ENCODE data around the gene ZNF138. TPM values are rescaled to one million over a fixed set of nuclear protein-coding genes. Genes with fewer than 3 reads are reported as not detected.

The ZNF138 gene
- total RNA-seq (13.2 TPM), polyA plus RNA-seq (11.4 TPM)
- long read RNA-seq, donor 1, partial matches to known transcripts, result 0 of 1 reads
- long read RNA-seq, donor 1, other reads (novel, unspliced or antisense), result 0 of 1 reads
- long read RNA-seq, donor 2, result 0 reads
- long read RNA-seq, donor 3, partial matches to known transcripts, result 0 of 10 reads
- long read RNA-seq, donor 3, other reads (novel, unspliced or antisense), result 0 of 10 reads
- long read RNA-seq, donor 4, partial matches to known transcripts, result 0 of 2 reads
- long read RNA-seq, donor 4, other reads (novel, unspliced or antisense), result 0 of 2 reads
- long read RNA-seq, donor 5, transcript ZNF138-203 (2 exons, 2,308 nt), result major isoform, 9 of 14 reads
- long read RNA-seq, donor 5, partial matches to known transcripts, result 0 of 14 reads
- long read RNA-seq, donor 5, other reads (novel, unspliced or antisense), result 0 of 14 reads
- long read RNA-seq, donor 6, transcript ZNF138-203 (2 exons, 2,308 nt), result major isoform, 7 of 13 reads
- long read RNA-seq, donor 6, partial matches to known transcripts, result 0 of 13 reads
- long read RNA-seq, donor 6, other reads (novel, unspliced or antisense), result 0 of 13 reads
- long read RNA-seq, donor 7, transcript ZNF138-203 (2 exons, 2,308 nt), result major isoform, 9 of 10 reads
- long read RNA-seq, donor 7, partial matches to known transcripts, result 0 of 10 reads
- long read RNA-seq, donor 7, other reads (novel, unspliced or antisense), result 0 of 10 reads
- long read RNA-seq, donor 8, partial matches to known transcripts, result 0 of 6 reads
- long read RNA-seq, donor 8, other reads (novel, unspliced or antisense), result 0 of 6 reads
- long read RNA-seq, donor 9, partial matches to known transcripts, result 0 of 7 reads
- long read RNA-seq, donor 9, other reads (novel, unspliced or antisense), result 0 of 7 reads
- long read RNA-seq, donor 10, partial matches to known transcripts, result 0 of 3 reads
- long read RNA-seq, donor 10, other reads (novel, unspliced or antisense), result 0 of 3 reads

DNA sequence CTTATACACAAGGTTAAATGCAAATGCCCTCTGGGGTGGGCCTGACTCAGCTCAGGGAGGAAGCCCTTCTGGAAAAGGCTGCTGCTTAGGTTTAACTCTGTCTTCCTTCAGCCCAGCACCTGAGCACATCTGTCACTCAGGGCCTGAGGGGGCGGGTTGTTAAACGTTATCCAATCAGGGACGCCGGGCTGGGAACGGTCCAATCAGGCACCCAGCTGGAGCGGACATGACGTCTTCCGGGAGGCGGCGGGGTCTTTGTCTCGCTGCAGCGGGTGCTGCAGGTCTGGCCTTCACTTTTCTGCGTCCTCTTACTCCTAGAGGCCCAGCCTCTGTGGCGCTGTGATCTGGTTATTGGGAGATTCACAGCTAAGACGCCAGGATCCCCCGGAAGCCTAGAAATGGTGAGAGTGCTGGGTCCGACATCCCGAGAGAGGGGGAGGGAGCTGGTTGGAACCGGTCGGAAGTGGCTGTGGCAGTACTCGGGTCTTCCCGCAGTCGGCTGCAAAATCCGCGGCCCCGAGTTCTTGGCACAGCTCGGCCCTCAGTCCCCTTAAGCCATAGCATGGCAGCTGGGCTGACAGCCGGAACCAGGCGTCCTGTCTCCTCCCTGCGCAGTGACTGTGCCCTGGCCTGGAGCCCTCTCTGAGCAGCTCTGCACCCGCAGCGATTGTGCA lies at the start of gene ZNF138:
Gene ZNF138 (plus strand): TSS at position 258 of the 674 bp plus-strand sequence. CDS start 141 bp downstream, at position 399.
- Histone ChIP-seq H3K4me1 (ENCODE audit: control insufficient read depth in 2 of 2, insufficient read depth in 2 of 2, low read length in 2 of 2) (peaks cover 2 to 7% of the 10 kb centered on the region in 2 donors), H3K27ac (ENCODE audit: low read depth in 1 of 2, low read length in 1 of 2) (peak within 1 kb of the TSS; percentile 90 to 94), H3K4me3 (ENCODE audit: low read length in 2 of 2) (peak within 1 kb of the TSS; percentile 86), H3K9me3 (ENCODE audit: control insufficient read depth in 2 of 2, insufficient read depth in 1 of 2, low read length in 1 of 2) (no peaks in the 10 kb centered on the region), H3K27me3 (ENCODE audit: control insufficient read depth in 2 of 2, insufficient read depth in 1 of 2, low read length in 1 of 2) (no peaks in the 10 kb centered on the region), H3K36me3 (ENCODE audit: control insufficient read depth in 2 of 2, insufficient read depth in 2 of 2, low read length in 1 of 2) (peaks cover 3 to 6% of the 10 kb centered on the region in 2 donors)
- peak; percentile 88 to 98 (median 94) for DNase-seq (ENCODE audit: low read depth in 6 of 9, low spot score in 9 of 9)
- WGBS, result under 1% methylated on average over 32 of the region's 32 CpGs

DNA sequence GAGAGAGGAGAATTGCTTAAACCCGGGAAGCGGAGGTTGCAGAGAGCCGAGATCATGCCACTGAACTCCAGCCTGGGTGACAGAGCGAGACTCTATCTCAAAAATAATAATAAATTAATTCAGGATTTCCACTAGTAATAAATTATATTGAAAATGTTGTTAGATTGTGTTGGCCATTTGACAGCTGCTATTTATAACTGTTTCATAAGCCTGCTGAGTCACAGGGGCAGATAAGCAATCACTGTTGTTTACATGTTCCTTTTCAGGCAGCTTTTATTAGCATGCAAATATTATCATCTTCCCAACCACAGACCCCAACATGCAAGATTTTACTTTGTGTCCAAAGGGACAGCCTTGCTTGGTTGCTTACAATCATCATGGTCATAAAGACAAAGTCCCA lies 49.5 kb upstream of the ZNF138 start:
- Histone ChIP-seq H3K4me1 (ENCODE audit: control insufficient read depth in 2 of 2, insufficient read depth in 2 of 2, low read length in 2 of 2) (no peaks in the 10 kb centered on the region), H3K27me3 (ENCODE audit: control insufficient read depth in 2 of 2, insufficient read depth in 1 of 2, low read length in 1 of 2) (no peaks in the 10 kb centered on the region), H3K9me3 (ENCODE audit: control insufficient read depth in 2 of 2, insufficient read depth in 1 of 2, low read length in 1 of 2) (peaks cover 0 to 7% of the 10 kb centered on the region in 2 donors), H3K36me3 (ENCODE audit: control insufficient read depth in 2 of 2, insufficient read depth in 2 of 2, low read length in 1 of 2) (no peaks in the 10 kb centered on the region), H3K4me3 (ENCODE audit: low read length in 2 of 2) (no peak overlapping the region), H3K27ac (ENCODE audit: low read depth in 1 of 2, low read length in 1 of 2) (no peak overlapping the region)
- DNase-seq (ENCODE audit: low read depth in 6 of 9, low spot score in 9 of 9), result no peak
- 93% methylated on average over 4 of the region's 4 CpGs for WGBS

DNA sequence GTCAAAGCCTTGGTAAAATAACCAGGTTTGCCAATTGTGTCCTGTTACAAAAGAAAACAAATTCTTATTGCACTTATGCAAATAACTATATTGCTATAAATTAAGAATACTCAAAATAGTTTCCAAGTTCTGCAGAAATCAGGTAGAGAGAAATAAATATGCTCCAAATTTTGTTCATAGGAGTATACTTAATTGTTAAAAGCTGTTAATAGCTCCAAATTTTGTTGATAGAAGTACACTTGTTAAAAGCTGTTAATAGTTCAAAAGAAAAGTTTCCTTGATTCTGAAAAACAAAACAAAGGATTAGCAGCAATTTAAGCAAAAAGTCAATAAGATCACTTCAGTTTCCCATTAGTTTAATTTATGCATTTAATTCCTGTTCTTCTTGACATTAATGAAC lies 46.4 kb upstream of the ZNF138 start:
- H3K27ac ChIP-seq (ENCODE audit: low read depth in 1 of 2, low read length in 1 of 2), result no peak overlapping the region
- H3K4me3 ChIP-seq (ENCODE audit: low read length in 2 of 2), result no peak overlapping the region
- no peak for DNase-seq (ENCODE audit: low read depth in 6 of 9, low spot score in 9 of 9)
- no peaks in the 10 kb centered on the region for H3K4me1 ChIP-seq (ENCODE audit: control insufficient read depth in 2 of 2, insufficient read depth in 2 of 2, low read length in 2 of 2)
- no peaks in the 10 kb centered on the region for H3K27me3 ChIP-seq (ENCODE audit: control insufficient read depth in 2 of 2, insufficient read depth in 1 of 2, low read length in 1 of 2)
- peaks cover 0 to 6% of the 10 kb centered on the region in 2 donors for H3K9me3 ChIP-seq (ENCODE audit: control insufficient read depth in 2 of 2, insufficient read depth in 1 of 2, low read length in 1 of 2)
- H3K36me3 ChIP-seq (ENCODE audit: control insufficient read depth in 2 of 2, insufficient read depth in 2 of 2, low read length in 1 of 2), result no peaks in the 10 kb centered on the region

DNA sequence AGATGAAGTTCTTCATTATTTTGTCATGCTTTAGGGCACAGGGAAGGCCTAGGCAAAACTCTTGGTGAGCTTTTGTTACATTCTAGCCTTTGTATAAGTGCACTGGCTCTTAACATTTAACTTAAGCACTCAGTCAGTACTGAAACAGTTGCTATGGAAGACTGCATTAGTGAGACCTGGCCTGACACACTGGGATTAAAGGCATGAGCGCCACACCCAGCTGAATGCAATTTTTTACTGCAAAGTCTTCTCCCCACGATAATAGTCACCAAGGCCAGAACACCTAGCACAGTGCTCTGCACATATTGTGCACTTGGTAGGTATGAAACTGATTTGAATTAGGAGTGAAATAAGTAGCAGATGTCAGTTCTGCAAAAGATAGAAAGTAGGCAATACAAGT lies 41.2 kb upstream of the ZNF138 start:
- Histone ChIP-seq H3K27me3 (ENCODE audit: control insufficient read depth in 2 of 2, insufficient read depth in 1 of 2, low read length in 1 of 2) (no peaks in the 10 kb centered on the region), H3K4me1 (ENCODE audit: control insufficient read depth in 2 of 2, insufficient read depth in 2 of 2, low read length in 2 of 2) (no peaks in the 10 kb centered on the region), H3K36me3 (ENCODE audit: control insufficient read depth in 2 of 2, insufficient read depth in 2 of 2, low read length in 1 of 2) (no peaks in the 10 kb centered on the region), H3K9me3 (ENCODE audit: control insufficient read depth in 2 of 2, insufficient read depth in 1 of 2, low read length in 1 of 2) (peaks cover 0 to 12% of the 10 kb centered on the region in 2 donors), H3K27ac (ENCODE audit: low read depth in 1 of 2, low read length in 1 of 2) (no peak overlapping the region), H3K4me3 (ENCODE audit: low read length in 2 of 2) (no peak overlapping the region)
- DNase-seq (ENCODE audit: low read depth in 6 of 9, low spot score in 9 of 9), result no peak
- 93% methylated on average over 2 of the region's 2 CpGs for WGBS

DNA sequence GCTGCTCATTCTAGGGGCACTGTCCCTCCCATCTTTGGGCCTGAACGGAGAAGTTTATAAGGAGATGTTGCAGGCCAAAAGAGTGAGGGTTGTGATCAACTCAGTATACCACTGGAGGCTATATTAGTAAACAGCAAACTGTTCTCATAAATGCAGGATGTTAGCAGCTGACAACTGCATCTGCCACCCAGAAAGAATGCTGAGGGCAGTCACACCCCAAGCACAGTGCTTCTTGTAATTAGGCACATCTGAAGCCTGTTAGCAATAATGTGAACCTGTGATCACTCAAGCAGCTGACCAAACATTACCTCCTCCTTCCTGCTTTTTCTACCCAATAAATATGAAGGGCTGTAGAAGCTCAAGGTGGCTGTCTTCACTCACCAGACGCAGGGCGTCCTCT lies 38.4 kb upstream of the ZNF138 start:
- H3K27me3 ChIP-seq (ENCODE audit: control insufficient read depth in 2 of 2, insufficient read depth in 1 of 2, low read length in 1 of 2), result no peaks in the 10 kb centered on the region
- 91% methylated on average over 3 of the region's 3 CpGs for WGBS
- H3K36me3 ChIP-seq (ENCODE audit: control insufficient read depth in 2 of 2, insufficient read depth in 2 of 2, low read length in 1 of 2), result no peaks in the 10 kb centered on the region
- no peak overlapping the region for H3K4me3 ChIP-seq (ENCODE audit: low read length in 2 of 2)
- DNase-seq (ENCODE audit: low read depth in 6 of 9, low spot score in 9 of 9), result no peak
- H3K27ac ChIP-seq (ENCODE audit: low read depth in 1 of 2, low read length in 1 of 2), result no peak overlapping the region
- no peaks in the 10 kb centered on the region for H3K4me1 ChIP-seq (ENCODE audit: control insufficient read depth in 2 of 2, insufficient read depth in 2 of 2, low read length in 2 of 2)
- H3K9me3 ChIP-seq (ENCODE audit: control insufficient read depth in 2 of 2, insufficient read depth in 1 of 2, low read length in 1 of 2), result peaks cover 0 to 15% of the 10 kb centered on the region in 2 donors

DNA sequence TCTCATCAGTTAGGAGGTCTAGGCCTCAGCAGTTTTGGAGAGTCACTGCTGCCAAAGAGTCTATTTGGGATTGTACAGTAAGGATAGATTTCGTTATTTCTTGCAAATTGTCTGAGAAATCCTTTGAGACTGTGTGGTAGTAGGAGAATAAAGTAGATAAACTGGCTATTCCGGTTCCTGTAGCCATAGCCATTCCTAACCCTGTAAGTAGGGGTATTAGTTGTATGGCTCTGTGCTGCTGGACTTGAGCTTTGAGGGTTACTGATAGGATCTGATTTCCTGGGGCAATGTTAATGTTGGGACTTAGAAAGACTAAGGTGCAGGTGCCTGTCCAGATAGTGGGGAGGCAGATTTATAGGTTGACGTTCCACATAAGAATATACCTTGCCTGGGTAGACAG lies 36.1 kb upstream of the ZNF138 start:
- no peak overlapping the region for H3K4me3 ChIP-seq (ENCODE audit: low read length in 2 of 2)
- no peak overlapping the region for H3K27ac ChIP-seq (ENCODE audit: low read depth in 1 of 2, low read length in 1 of 2)
- H3K9me3 ChIP-seq (ENCODE audit: control insufficient read depth in 2 of 2, insufficient read depth in 1 of 2, low read length in 1 of 2), result peaks cover 0 to 10% of the 10 kb centered on the region in 2 donors
- WGBS, result 85% methylated on average over 3 of the region's 3 CpGs
- no peaks in the 10 kb centered on the region for H3K27me3 ChIP-seq (ENCODE audit: control insufficient read depth in 2 of 2, insufficient read depth in 1 of 2, low read length in 1 of 2)
- no peaks in the 10 kb centered on the region for H3K36me3 ChIP-seq (ENCODE audit: control insufficient read depth in 2 of 2, insufficient read depth in 2 of 2, low read length in 1 of 2)
- no peaks in the 10 kb centered on the region for H3K4me1 ChIP-seq (ENCODE audit: control insufficient read depth in 2 of 2, insufficient read depth in 2 of 2, low read length in 2 of 2)
- DNase-seq (ENCODE audit: low read depth in 6 of 9, low spot score in 9 of 9), result no peak

DNA sequence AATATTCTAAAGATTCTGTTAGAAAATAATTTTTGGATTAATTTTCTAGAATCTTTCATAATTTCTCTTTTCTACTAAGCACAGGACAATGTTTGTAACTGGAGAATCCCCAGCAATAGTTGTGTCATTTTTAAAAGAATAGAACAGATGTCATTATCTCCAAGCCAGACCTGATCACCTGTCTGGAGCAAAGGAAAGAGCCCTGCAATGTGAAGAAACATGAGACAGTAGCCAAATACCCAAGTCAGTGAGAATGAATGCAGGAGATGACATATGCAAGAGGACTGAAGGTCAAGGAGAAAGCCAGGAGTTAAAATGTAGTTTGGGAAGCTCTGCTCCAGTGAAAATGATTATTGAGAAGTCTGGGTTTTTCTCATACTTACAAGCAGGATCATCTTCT lies 25.4 kb upstream of the ZNF138 start:
- Histone ChIP-seq H3K36me3 (ENCODE audit: control insufficient read depth in 2 of 2, insufficient read depth in 2 of 2, low read length in 1 of 2) (no peaks in the 10 kb centered on the region), H3K27me3 (ENCODE audit: control insufficient read depth in 2 of 2, insufficient read depth in 1 of 2, low read length in 1 of 2) (no peaks in the 10 kb centered on the region), H3K4me3 (ENCODE audit: low read length in 2 of 2) (no peak overlapping the region), H3K27ac (ENCODE audit: low read depth in 1 of 2, low read length in 1 of 2) (no peak overlapping the region), H3K9me3 (ENCODE audit: control insufficient read depth in 2 of 2, insufficient read depth in 1 of 2, low read length in 1 of 2) (no peaks in the 10 kb centered on the region), H3K4me1 (ENCODE audit: control insufficient read depth in 2 of 2, insufficient read depth in 2 of 2, low read length in 2 of 2) (no peaks in the 10 kb centered on the region)
- DNase-seq (ENCODE audit: low read depth in 6 of 9, low spot score in 9 of 9), result no peak

DNA sequence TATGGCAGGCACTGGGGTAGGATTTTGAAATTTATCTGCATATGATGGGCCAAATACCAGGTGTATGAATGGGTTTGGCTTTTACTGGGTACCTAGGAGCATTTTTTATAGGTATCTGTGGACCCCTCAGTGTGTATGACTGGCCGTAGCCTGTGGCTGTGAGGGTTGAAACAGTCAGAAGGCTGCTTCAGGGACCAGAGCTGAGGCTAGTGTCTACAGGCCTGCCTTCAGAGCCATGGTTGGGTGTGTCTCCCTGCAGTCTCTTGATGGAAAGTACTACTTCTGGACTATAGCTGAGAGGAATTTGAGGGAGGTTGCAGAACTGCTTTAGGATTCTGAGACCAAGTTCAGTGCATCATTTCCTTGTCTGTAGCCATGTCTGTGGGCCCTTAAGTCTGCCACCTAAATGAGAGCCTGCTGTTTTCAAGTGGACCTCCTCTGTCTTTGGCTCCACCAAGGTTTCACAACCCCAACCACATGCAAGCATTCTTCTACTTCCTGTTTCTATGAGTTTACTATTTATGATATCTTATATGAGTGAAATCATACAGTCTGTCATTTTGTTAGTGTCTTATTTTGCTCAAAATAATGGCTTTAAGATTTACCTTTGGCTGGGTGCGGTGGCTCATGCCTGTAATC lies 19.9 kb upstream of the ZNF138 start:
- H3K27me3 ChIP-seq (ENCODE audit: control insufficient read depth in 2 of 2, insufficient read depth in 1 of 2, low read length in 1 of 2), result no peaks in the 10 kb centered on the region
- H3K4me3 ChIP-seq (ENCODE audit: low read length in 2 of 2), result no peak overlapping the region
- no peaks in the 10 kb centered on the region for H3K36me3 ChIP-seq (ENCODE audit: control insufficient read depth in 2 of 2, insufficient read depth in 2 of 2, low read length in 1 of 2)
- no peaks in the 10 kb centered on the region for H3K4me1 ChIP-seq (ENCODE audit: control insufficient read depth in 2 of 2, insufficient read depth in 2 of 2, low read length in 2 of 2)
- no peak overlapping the region for H3K27ac ChIP-seq (ENCODE audit: low read depth in 1 of 2, low read length in 1 of 2)
- no peak for DNase-seq (ENCODE audit: low read depth in 6 of 9, low spot score in 9 of 9)
- WGBS, result 95% methylated on average over 2 of the region's 2 CpGs
- peaks cover 1 to 4% of the 10 kb centered on the region in 2 donors for H3K9me3 ChIP-seq (ENCODE audit: control insufficient read depth in 2 of 2, insufficient read depth in 1 of 2, low read length in 1 of 2)
